HG03060 (cell line): ENCODE data around the gene HEXIM2.
"Not testable (repeated sequence)": the region's sequence is repeated elsewhere in the genome, so short reads cannot be mapped to it uniquely, and the experiment has no call there.

Source experiments
- ATAC-seq: cut with Tn5 transposase; IDR thresholded peaks from one replicate; pipeline ENCODE4 v1.9.1; 2021; ENCODE audit warnings: low read depth, moderate number of reproducible peaks; ENCODE audit not compliant: unreplicated experiment

The HEXIM2 gene

DNA sequence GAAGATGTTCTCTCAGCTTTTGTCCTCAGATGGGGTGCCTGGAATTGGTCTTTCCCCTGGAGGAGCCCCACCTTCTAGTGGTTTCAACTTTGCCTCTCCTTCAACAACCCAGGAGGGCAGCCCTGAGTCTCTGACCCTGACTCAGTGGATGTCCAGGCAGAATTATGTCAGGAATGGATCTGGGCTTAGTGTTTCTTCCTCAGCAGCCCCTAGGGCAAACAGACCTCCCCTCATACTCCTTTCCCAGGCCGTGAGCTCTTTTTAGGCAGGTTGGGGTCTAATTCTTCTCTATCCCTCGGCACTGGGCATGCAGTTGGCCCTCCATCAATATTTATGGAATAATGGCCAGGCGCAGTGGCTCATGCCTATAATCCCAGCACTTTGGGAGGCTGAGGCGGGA lies 39.8 kb downstream of the HEXIM2 start:
- ATAC-seq: no peak

DNA sequence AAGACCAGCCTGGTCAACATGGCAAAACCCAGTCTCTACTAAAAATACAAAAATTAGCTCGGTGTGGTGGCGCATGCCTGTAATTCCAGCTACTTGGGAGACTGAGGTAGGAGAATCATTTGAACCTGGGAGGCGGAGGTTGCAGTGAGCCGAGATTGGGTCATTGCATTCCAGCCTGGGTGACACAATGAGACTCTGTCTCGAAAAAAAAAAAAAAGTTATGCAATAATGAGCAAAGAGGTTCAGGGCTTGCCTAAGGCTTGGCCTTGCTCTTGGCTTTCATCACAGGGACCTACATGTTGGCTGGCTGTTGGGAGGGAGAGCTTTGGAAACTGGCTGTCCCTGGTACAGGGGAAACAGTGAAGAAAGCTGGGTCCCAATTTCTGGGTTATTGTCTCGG lies 40.2 kb downstream of the HEXIM2 start:
- ATAC-seq: not testable (repeated sequence)

DNA sequence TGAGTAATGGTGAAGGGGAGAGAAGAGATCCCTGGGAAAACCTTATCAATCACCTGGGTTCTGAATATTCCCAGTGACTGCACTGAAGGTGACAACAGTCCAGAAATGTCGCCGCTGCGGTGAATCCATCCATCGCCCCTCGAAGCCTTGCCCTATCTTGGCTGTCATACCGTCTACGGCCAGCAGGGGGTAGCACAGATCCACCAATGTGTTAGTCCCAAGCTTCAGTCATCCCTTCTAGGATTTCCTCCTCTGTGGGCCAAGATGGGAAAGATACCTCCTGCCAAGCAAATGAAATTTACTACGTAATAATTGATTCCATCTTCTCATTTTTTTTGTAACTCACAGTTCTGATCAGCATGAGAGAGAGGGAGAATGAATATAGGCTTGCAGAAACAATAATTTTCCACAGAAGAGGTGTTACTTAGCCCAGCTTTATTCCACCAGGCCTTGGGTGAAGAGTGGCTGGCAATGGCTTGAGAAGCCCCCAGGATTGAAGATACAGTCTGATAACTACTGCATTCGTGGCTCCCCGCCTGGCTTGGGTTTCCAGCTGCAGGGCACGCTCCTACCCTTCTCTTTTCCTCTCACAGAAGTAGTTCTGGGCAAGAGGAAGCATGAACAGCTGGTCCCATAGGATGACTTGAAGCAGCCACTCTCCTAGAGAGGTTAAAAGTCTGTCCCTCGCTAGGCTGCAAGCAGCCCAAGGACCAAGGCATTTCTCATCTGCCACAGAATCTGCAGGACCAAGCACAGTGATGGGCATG lies 57.4 kb downstream of the HEXIM2 start:
- ATAC-seq: no peak
